Stimulated activated naive CD8-positive, alpha-beta T cell treated with anti-CD3 and anti-CD28 coated beads, Interleukin-15, Interleukin-2, amounts not matched to agents 100 U/mL and 50 U/mL, for 24 hours (primary cell): ENCODE results near the gene NDUFA11.
A peak's percentile ranks its signal among the peaks of the same experiment; 100 is the strongest.

Source experiments
- ATAC-seq: fragments of 150-1000 bp; cut with Tn5 transposase; one replicate; pipeline ENCODE4 v1.10.0; 2021
- DNase-seq: peaks from one replicate; pipeline ENCODE4 v3.0.0; 2021

Gene NDUFA11

GRCh38 chr19:5932609-5933262, 29.1 kb upstream of the NDUFA11 start:
- ATAC-seq (no peak), DNase-seq (no peak)

- ATAC-seq (no peak), DNase-seq (no peak)
These were observed 28.6 kb upstream of the NDUFA11 start for GRCh38 chr19:5932146-5932545.

DNA sequence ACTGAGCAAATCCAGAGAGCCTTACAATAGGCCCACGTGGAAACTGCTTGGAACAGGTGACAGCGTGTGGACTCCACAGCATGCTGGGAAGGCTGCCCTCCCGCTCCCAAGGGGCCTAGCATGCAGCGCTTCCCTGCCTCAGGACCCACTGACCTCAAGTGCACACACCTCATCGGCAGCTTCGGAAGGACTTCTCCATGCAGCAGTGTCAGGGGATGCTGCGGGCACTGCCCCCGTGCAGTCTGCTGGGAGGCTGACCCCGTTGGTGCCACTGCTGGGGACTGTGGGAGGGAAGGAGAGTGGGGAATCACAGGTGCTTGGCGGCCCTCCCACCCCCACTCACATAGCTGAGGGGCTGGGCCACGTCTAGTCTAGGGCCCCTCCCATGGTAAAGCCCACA, 27.7 kb upstream of the NDUFA11 start:
- ATAC-seq = no peak
- no peak for DNase-seq

GRCh38 chr19:5929625-5930024, 26.0 kb upstream of the NDUFA11 start:
- ATAC-seq (peak; percentile 19), DNase-seq (no peak)

GRCh38 chr19:5929179-5929578, 25.6 kb upstream of the NDUFA11 start:
- no peak for ATAC-seq
- no peak for DNase-seq

GRCh38 chr19:5927441-5927821, 23.8 kb upstream of the NDUFA11 start:
- peak; percentile 4 for ATAC-seq
- DNase-seq = no peak

GRCh38 chr19:5926641-5927440, 23.3 kb upstream of the NDUFA11 start:
- no peak for DNase-seq
- no peak for ATAC-seq

DNA sequence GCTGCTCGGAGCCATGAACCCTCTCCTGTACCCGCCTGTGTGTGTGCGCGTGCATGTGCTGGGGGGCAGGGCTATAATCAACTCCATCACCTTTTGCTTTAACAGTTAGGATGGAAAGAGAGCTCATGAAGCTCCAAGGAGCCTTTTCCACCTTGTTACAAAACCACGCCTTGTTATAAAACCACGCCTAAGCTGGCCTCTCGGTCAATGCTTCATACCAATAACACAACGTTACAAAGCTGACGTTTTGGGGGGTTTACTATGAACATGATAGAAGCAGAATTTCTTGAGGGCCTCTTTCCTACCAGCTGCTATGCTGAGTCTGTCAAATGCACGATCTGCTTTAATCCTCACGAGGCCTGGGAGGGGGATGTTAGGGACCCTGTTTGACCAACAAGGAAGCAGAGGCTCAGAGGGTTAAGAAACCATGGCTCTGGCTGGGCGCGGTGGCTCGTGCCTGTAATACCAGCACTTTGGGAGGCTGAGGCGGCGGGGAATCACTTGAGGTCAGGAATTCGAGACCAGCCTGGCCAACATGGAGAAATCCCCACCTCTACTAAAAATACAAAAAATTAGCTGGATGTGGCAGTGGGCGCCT, 22.3 kb upstream of the NDUFA11 start:
- DNase-seq = no peak
- ATAC-seq = no peak

DNA sequence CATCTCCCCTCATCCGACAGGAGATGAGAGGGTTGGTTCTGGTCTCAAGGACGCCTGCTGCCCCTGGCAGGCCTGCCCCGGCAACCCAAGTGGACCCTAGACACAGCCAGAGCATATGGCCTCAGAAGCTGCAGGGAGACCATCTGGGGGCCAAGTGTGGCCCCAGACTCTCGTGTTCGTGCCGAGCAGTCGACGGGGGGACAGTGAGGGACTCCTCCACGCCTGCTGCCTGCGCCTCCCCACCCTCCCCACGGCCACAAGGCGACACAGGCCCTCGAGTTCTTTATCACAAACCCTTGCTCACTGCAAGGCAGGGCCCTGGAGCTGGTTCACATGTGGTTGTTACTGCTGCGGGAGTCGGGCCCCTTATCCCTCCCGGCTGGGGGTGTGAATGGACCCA, 19.8 kb upstream of the NDUFA11 start:
- no peak for DNase-seq
- no peak for ATAC-seq

DNA sequence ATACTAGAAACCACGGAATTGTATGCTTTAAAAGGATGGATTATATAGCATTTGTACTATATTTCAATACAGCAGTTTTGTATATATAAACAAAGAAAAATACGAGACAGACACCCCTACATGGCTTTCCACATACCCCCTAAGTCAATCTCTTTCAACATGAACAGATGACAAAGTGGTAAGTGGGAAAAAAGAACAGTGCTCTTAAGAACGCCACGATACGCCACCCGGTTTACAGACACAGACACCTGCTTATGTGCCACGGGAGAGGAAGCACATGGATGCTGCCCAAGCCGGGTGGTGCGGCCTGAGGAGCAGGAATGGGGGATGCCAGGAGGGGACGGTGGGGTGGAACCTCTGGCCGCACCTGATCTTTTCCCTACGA, 18.6 kb upstream of the NDUFA11 start:
- no peak for ATAC-seq
- DNase-seq = no peak

DNA sequence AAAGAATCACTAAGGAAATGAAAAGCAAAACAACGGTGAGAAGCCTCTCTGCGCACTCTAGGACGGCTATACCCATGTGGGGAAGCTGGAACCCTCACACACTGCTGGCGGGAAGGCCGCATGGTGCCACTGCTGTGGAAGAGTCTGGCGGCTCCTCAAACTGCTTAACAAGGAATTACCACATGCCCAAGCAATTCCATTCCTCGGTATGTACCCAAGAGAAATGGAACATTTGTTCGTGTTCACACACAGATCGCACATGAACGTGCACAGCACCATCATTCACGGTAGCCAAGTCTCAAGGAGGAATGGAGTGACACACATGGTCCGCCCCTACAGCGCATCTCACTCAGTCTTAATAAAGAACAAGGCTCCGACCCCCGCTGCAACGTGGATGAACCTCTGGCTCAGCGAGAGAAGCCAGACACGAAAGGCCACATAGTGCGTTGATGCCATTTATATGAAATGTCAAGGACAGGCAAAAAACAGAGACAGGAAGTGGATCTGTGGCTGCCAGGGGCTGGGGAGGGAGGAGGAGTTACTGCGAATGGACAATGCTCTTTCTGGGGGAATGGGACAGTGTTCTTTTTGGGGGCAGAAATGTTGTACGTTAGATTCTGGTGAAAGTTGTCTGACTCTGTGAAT, 18.0 kb upstream of the NDUFA11 start:
- DNase-seq (no peak), ATAC-seq (no peak)

DNA sequence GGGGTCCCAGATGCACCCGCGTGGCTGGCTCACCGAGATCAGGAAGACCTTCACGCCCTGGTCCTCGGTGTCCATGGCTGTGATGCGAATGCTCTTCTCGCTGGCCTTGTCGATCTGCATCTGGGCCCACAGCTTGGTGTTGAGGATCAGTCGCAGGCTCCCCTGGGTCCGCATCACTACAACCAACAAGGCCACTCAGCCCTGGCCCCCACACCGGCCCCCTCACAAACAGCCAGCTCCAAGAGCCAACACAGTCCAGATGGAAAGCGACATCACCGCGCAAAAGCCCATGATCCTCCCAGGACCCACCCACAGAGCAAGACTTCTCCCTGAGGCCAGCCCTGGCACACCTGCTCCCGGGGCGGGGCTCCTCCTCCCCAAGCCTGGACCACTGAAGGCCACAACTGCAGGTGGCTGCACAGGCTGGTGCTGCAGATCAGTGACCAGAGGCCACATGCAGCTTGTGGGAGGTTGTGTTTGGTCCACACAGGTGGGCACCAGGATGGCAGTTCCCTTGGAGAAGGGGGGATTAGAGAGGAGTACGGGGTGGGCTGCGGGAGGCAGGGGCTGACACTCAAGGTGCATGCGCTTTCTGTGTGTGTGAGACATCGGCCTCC, 15.0 kb upstream of the NDUFA11 start:
- DNase-seq (no peak), ATAC-seq (no peak)

- DNase-seq (no peak), ATAC-seq (no peak)
These were observed 14.0 kb upstream of the NDUFA11 start for GRCh38 chr19:5917431-5918107.

DNA sequence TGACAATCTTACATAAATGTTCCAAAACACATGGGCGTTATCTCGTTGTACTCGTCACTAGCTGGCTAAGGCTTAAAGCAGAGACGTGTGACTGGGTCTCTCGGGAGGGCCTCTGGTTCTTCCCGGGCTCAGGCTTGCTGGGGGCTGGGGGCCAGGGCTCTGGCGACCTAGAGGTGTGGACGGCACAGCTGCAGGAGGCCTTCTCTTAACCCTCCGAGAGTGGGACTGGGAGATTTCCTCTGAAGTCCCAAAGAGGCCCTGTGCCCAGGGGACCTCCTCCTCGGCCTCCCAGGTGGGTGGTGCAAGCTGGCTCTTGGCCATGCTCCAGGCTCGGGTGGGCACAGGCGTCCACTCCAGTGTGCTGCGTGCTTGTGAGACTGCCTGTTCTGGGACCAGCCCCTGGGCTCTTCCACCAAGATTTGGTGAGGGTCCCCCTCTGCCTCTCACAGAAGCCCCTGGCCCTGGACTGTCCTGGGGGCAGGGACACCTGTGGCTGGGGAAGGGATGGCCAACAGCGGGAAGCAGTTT, 12.7 kb upstream of the NDUFA11 start:
- ATAC-seq (no peak), DNase-seq (no peak)

GRCh38 chr19:5915782-5916165, 12.2 kb upstream of the NDUFA11 start:
- no peak for ATAC-seq
- DNase-seq = no peak

- no peak for ATAC-seq
These were observed 11.6 kb upstream of the NDUFA11 start for GRCh38 chr19:5914946-5915781.

DNA sequence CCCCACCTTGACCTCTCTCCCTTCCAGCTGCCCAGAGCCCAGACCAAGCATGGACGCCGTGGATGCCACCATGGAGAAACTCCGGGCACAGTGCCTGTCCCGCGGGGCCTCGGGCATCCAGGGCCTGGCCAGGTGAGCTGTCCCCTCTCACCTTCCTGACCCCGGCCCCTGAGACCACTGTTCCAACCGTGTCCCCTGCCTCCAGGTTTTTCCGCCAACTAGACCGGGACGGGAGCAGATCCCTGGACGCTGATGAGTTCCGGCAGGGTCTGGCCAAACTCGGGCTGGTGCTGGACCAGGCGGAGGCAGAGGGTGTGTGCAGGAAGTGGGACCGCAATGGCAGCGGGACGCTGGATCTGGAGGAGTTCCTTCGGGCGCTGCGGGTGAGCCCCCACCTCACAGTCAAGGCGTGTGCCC, 10.8 kb upstream of the NDUFA11 start:
- ATAC-seq = no peak
- DNase-seq = no peak

More at GRCh38 chr19:5914946-5915781, 11.6 kb upstream of the NDUFA11 start:
- no peak for DNase-seq

DNA sequence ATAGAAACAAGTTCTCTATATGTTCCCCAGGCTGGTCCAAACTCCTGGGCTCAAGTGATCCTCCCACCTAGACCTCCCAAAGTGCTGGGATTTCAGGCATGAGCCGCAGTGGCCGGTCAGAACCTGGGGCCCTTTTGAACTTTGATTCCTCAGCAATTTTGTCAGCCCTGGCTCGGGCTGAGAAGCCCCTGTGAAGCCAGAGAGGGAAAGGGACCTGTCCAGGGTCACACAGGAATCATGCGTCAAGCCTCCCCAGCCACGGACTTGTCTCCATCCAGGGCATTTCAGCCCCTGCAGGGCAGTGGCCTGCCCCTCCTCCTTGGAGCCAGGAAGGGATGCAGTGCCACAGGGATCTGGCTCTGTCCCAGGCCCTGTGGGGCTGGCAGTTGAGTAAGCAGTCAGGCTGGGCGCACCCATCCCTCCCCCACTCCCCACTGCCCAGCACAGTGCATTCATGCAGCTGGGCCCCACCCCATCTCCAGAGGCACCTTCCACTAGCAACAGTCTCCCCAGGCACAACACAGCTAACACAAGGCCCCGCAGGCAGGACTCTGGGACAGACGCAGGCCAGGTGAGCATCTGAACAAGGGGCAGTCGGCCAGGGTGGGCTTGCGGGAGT, 10.3 kb upstream of the NDUFA11 start, which contains the start of gene CAPS:
Gene CAPS (plus strand): TSS at position 516 of the 619 bp plus-strand sequence. CDS start 153 bp downstream, outside the sequence.
- no peak for DNase-seq

DNA sequence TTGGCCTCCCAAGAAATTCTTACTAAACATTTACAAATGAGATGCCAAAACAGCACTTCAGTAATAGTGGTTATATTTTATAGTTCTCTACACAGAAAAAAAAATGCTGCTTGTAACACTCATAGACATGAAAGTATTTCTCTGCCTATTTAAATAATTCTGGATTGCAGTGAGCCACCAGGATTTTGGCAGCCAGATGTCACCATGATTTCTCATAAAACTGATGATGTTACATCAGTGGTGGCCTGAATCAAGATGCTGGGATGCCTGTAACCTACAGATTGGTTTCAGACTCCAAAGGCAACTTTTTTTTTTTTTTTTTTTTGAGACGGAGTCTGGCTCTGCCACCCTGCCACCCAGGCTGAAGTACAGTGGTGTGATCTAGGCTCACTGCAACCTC, 7.8 kb upstream of the NDUFA11 start:
- DNase-seq = no peak
- ATAC-seq = no peak

More for the DNA sequence above, 10.3 kb upstream of the NDUFA11 start, which contains the start of gene CAPS:
- no peak for ATAC-seq

- DNase-seq = no peak
- ATAC-seq = no peak
These were observed 7.0 kb upstream of the NDUFA11 start for GRCh38 chr19:5910638-5910907.
